BLaER1 (cell line): ENCODE measurements around the gene SPDEF.

Source experiments
- H3K27ac ChIP-seq: shearing (Covaris generic); formaldehyde crosslinking; 2 replicates; pipeline ENCODE4 v1.8.1; 2022
- H3K27me3 ChIP-seq: shearing (Covaris generic); formaldehyde crosslinking; 2 replicates; pipeline ENCODE4 v1.8.1; 2022
- H3K36me3 ChIP-seq: shearing (Covaris generic); formaldehyde crosslinking; 2 replicates; pipeline ENCODE4 v1.8.1; 2022
- H3K4me1 ChIP-seq: shearing (Covaris generic); formaldehyde crosslinking; 2 replicates; pipeline ENCODE4 v1.8.1; 2022
- H3K4me2 ChIP-seq: shearing (Covaris generic); formaldehyde crosslinking; 2 replicates; pipeline ENCODE4 v1.8.1; 2022
- H3K4me3 ChIP-seq: shearing (Covaris generic); formaldehyde crosslinking; 2 replicates; pipeline ENCODE4 v1.8.1; 2022
- H3K9ac ChIP-seq: shearing (Covaris generic); formaldehyde crosslinking; 2 replicates; pipeline ENCODE4 v1.8.1; 2022
- H3K9me3 ChIP-seq: shearing (Covaris generic); formaldehyde crosslinking; 2 replicates; pipeline ENCODE4 v1.8.1; 2022
- H4K20me1 ChIP-seq: shearing (Covaris generic); formaldehyde crosslinking; 2 replicates; pipeline ENCODE4 v1.8.1; 2022
- Cebpa-rat ChIP-seq: shearing (Covaris generic); IDR thresholded peaks from 2 replicates; pipeline ENCODE4 v1.8.1; 2022

SPDEF gene

GRCh38 chr6:34585108-34585507 is 29.0 kb upstream of the SPDEF start:
- H3K27me3 ChIP-seq = no peaks in the 10 kb centered on the region
- peaks cover 40% of the 10 kb centered on the region for H4K20me1 ChIP-seq
- no peak overlapping the region for H3K4me2 ChIP-seq
- H3K4me3 ChIP-seq = no peak overlapping the region
- peaks cover 9% of the 10 kb centered on the region for H3K4me1 ChIP-seq
- H3K36me3 ChIP-seq = peaks cover 61% of the 10 kb centered on the region
- H3K9me3 ChIP-seq = no peaks in the 10 kb centered on the region
- H3K9ac ChIP-seq = no peak overlapping the region
- no peak overlapping the region for H3K27ac ChIP-seq
- TF ChIP-seq Cebpa-rat = no peak

DNA sequence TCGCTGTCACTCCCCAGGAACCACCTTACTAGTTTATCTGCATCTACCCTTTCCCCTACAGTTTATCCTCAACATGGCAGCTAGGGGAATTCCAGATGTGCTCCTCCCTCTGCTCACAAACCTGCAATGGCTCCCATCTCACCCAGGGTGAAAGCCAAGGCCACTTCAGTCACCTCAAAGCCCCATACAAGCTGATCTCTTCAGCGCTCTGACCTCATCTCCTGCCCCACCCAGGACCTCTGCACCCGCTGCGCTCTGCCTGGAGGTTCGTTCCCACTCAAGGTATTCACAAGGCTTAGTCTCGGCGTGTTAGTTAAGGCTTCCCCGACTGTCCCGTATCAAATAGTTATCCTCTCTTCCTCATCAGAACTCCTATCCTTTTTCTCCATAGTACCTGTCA is 28.6 kb upstream of the SPDEF start:
- Histone ChIP-seq H4K20me1 (peaks cover 36% of the 10 kb centered on the region), H3K27ac (no peak overlapping the region), H3K27me3 (no peaks in the 10 kb centered on the region), H3K4me2 (no peak overlapping the region), H3K9ac (no peak overlapping the region), H3K36me3 (peaks cover 57% of the 10 kb centered on the region), H3K4me3 (no peak overlapping the region), H3K9me3 (no peaks in the 10 kb centered on the region), H3K4me1 (peaks cover 9% of the 10 kb centered on the region)
- TF ChIP-seq Cebpa-rat = no peak

GRCh38 chr6:34583861-34584604 is 27.9 kb upstream of the SPDEF start:
- Histone ChIP-seq H3K4me1 (peaks cover 9% of the 10 kb centered on the region), H3K4me3 (no peak overlapping the region), H3K9me3 (no peaks in the 10 kb centered on the region), H3K27ac (no peak overlapping the region), H3K4me2 (no peak overlapping the region), H3K9ac (no peak overlapping the region), H3K36me3 (peaks cover 50% of the 10 kb centered on the region), H3K27me3 (no peaks in the 10 kb centered on the region), H4K20me1 (peaks cover 30% of the 10 kb centered on the region)
- no peak for TF ChIP-seq Cebpa-rat

DNA sequence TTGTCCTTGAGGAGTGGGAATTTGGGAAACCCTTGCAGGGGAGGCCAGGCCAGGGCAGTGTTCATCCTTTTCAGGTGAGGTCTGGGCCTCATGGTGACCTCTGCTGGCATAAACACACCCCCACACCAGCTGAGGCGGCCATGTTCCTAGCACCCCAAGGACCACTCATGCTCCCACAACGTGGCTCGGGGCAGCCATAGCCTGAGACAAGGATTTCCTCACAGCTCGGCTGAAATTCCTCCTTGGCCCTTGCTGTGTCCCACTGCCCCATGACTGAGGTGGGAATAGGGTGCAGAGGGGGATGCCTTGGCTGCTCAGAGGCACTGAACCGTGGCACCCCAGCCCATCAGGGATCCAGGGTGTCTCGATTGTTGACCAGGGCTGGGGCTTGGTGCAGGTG is 27.3 kb upstream of the SPDEF start:
- Histone ChIP-seq H3K9ac (no peak overlapping the region), H3K4me3 (no peak overlapping the region), H3K27me3 (no peaks in the 10 kb centered on the region), H3K27ac (no peak overlapping the region), H3K9me3 (no peaks in the 10 kb centered on the region), H3K36me3 (peaks cover 44% of the 10 kb centered on the region), H3K4me2 (no peak overlapping the region), H3K4me1 (peaks cover 3% of the 10 kb centered on the region), H4K20me1 (peaks cover 24% of the 10 kb centered on the region)
- TF ChIP-seq Cebpa-rat = no peak

- H3K27ac ChIP-seq = no peak overlapping the region
- H3K4me1 ChIP-seq = peaks cover 14% of the 10 kb centered on the region
- no peak for TF ChIP-seq Cebpa-rat
- H4K20me1 ChIP-seq = 0 out of 2 replicates have a peak, but pooled peaks cover 11% of the 10 kb centered on the region
- no peaks in the 10 kb centered on the region for H3K9me3 ChIP-seq
- H3K4me3 ChIP-seq = no peak overlapping the region
- H3K36me3 ChIP-seq = peaks cover 25% of the 10 kb centered on the region
- no peak overlapping the region for H3K9ac ChIP-seq
- no peak overlapping the region for H3K4me2 ChIP-seq
- no peaks in the 10 kb centered on the region for H3K27me3 ChIP-seq
Measured at GRCh38 chr6:34581561-34581920, 25.4 kb upstream of the SPDEF start.

DNA sequence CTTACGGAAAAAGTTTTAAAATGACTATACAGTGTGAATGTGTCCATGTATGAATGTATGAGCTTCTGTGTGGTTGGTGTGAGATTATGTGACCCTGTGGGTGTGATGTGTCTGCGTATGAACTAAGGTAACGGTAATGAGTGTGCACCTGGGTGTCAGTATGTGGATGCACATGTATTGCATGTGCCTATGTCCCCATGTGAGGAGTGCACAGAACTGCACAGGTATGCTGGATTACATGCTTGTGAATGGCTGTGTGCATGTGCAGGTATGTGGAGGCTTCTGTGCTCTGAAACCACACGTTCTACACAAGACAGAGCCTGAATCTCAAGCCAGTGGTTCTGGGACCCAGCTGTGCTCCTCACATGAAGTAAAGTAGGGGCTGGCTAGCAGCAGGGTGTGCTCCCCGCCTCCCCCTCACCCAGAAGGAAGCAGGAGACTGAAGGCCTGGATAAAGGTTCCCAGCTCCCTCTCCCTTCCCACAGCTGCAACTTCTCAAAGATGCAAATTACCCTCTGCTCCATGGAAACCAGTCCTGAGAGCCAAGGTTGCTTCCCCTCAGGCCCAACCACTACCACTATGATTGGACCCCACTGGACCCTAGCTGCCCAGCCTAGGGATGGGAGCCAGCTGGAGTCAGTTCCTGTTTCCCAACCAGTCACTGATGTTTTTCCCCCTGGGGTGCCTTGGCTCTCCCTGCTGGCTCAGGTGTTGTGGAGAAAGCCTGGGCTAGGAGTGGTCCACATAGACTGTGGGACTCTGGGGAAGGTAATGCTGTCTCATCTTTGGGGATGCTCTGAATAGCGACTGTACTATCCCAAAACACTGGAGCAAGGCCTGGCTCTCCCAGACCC is 24.8 kb upstream of the SPDEF start:
- H3K9me3 ChIP-seq = no peaks in the 10 kb centered on the region
- no peak overlapping the region for H3K4me2 ChIP-seq
- H3K36me3 ChIP-seq = peaks cover 19% of the 10 kb centered on the region; the same call in 1 of the 2 replicates
- no peak overlapping the region for H3K27ac ChIP-seq
- H3K4me1 ChIP-seq = peaks cover 18% of the 10 kb centered on the region
- H4K20me1 ChIP-seq = 0 out of 2 replicates have a peak, but pooled peaks cover 9% of the 10 kb centered on the region
- H3K4me3 ChIP-seq = no peak overlapping the region
- H3K9ac ChIP-seq = no peak overlapping the region
- no peak for TF ChIP-seq Cebpa-rat
- H3K27me3 ChIP-seq = no peaks in the 10 kb centered on the region

DNA sequence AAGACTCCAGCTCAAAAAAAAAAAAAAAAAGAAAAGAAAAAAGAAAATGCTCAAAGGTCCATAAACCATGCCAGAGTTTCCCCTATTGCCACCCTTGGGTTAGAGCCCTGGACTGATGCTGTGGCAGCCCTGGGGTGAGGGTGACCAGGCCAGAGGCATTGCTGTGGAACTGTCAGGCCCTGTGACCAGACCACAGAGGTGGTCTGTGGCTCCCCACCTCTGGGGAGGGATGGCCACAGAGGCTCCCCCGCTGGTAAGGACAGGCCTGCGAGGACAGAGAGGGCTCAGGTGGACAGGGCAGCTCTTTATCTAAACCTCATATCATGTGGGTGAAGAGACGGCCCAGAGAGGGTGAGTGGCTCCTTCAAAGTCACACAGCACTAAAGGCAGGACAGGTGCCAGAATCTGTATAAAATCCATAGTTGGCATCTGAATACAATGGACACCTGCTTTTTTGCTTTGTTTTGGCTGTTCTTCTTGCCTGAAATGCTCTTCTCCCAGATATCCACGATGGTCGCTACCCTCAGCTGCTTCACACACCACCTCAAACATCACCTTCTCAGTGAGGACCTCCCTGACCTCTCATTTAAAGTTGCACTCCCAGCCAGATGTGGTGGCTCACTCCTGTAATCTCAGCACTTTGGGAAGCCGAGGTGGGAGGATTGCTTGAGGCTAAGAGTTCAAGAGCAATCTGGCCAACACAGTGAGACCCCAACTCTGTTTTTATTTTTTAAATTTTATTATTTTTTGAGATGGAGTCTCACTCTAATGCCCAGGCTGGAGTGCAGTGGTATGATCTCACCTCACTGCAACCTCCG is 22.5 kb upstream of the SPDEF start:
- Histone ChIP-seq H3K27ac (no peak overlapping the region), H4K20me1 (no peaks in the 10 kb centered on the region), H3K27me3 (no peaks in the 10 kb centered on the region), H3K4me1 (peaks cover 18% of the 10 kb centered on the region), H3K36me3 (peaks cover 10% of the 10 kb centered on the region; the same call in 1 of the 2 replicates), H3K4me2 (no peak overlapping the region), H3K9me3 (no peaks in the 10 kb centered on the region), H3K9ac (no peak overlapping the region), H3K4me3 (no peak overlapping the region)
- TF ChIP-seq Cebpa-rat = no peak

GRCh38 chr6:34576286-34576955 is 20.3 kb upstream of the SPDEF start:
- H4K20me1 ChIP-seq = no peaks in the 10 kb centered on the region
- no peak for TF ChIP-seq Cebpa-rat
- no peaks in the 10 kb centered on the region for H3K36me3 ChIP-seq
- no peak overlapping the region for H3K4me3 ChIP-seq
- H3K9ac ChIP-seq = no peak overlapping the region
- H3K27me3 ChIP-seq = no peaks in the 10 kb centered on the region
- peak overlapping the region; percentile 26; the same call in 1 of the 2 replicates for H3K4me2 ChIP-seq
- no peaks in the 10 kb centered on the region for H3K9me3 ChIP-seq
- peaks cover 18% of the 10 kb centered on the region for H3K4me1 ChIP-seq
- H3K27ac ChIP-seq = no peak overlapping the region

DNA sequence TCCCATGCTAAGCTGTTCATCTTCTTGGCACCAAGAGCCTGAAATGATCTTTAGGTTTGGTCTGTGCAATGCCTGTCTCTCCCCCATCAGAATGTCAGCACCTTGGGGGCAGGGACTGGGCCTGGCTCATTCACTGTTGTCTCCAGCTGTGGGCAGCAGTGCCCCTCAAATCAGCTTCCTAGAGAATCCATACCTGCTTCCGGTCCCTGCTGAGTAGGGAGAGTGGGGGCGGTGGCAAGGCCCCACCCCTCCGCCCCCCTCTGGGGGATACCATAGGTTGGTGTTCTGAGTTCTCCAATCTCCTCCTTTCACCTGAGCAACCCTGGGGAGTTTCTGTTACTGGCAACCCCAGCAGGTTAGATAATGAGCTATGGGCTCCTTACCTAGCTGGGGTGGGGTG is 19.2 kb upstream of the SPDEF start:
- Histone ChIP-seq H3K36me3 (no peaks in the 10 kb centered on the region), H4K20me1 (no peaks in the 10 kb centered on the region), H3K9ac (no peak overlapping the region), H3K27ac (no peak overlapping the region), H3K4me2 (no peak overlapping the region), H3K27me3 (no peaks in the 10 kb centered on the region), H3K4me3 (no peak overlapping the region), H3K9me3 (no peaks in the 10 kb centered on the region), H3K4me1 (peaks cover 18% of the 10 kb centered on the region)
- no peak for TF ChIP-seq Cebpa-rat
